C4-2B (cell line): ENCODE data around the gene PPP1R7.

Source experiments
- CTCF ChIP-seq: fragments of 450-650 bp; conservative IDR thresholded peaks from 2 replicates; pipeline ENCODE4 v1.5.1; 2017; ENCODE audit warnings: mild to moderate bottlenecking
- ZFX ChIP-seq: fragments of 450-650 bp; IDR thresholded peaks from 2 replicates; pipeline ENCODE4 v1.6.1; 2017

- no peak for TF ChIP-seq CTCF
- TF ChIP-seq ZFX: no peak
Observed at GRCh38 chr2:241126201-241126611, 24.1 kb upstream of the PPP1R7 start.
